ENCODE results near the gene FNDC3B.
A peak's percentile ranks its signal among the peaks of the same experiment; 100 is the strongest.

- TF ChIP-seq, protein P1, sequence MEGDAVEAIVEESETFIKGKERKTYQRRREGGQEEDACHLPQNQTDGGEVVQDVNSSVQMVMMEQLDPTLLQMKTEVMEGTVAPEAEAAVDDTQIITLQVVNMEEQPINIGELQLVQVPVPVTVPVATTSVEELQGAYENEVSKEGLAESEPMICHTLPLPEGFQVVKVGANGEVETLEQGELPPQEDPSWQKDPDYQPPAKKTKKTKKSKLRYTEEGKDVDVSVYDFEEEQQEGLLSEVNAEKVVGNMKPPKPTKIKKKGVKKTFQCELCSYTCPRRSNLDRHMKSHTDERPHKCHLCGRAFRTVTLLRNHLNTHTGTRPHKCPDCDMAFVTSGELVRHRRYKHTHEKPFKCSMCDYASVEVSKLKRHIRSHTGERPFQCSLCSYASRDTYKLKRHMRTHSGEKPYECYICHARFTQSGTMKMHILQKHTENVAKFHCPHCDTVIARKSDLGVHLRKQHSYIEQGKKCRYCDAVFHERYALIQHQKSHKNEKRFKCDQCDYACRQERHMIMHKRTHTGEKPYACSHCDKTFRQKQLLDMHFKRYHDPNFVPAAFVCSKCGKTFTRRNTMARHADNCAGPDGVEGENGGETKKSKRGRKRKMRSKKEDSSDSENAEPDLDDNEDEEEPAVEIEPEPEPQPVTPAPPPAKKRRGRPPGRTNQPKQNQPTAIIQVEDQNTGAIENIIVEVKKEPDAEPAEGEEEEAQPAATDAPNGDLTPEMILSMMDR (IDR thresholded peaks at IDR 0.05; ENCODE audit: low read depth, low read length, missing input control) = no peak
- TF ChIP-seq FOXA1 (IDR thresholded peaks at IDR 0.05) = no peak
- TF ChIP-seq SP1 (IDR thresholded peaks at IDR 0.05) = no peak
- TF ChIP-seq EGR1 (IDR thresholded peaks at IDR 0.05; ENCODE audit: low read depth in 2 of 2) = no peak
- TF ChIP-seq JUND (IDR thresholded peaks at IDR 0.05) = no peak
- peak in 1 of 2 donors; percentile 15 for TF ChIP-seq RAD21 (IDR thresholded peaks at IDR 0.05)
- peak in 1 of 2 donors; percentile 9 for TF ChIP-seq RXRA (IDR thresholded peaks at IDR 0.05)
- TF ChIP-seq, protein P2, sequence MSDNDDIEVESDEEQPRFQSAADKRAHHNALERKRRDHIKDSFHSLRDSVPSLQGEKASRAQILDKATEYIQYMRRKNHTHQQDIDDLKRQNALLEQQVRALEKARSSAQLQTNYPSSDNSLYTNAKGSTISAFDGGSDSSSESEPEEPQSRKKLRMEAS (IDR thresholded peaks at IDR 0.05) = no peak
Measured at GRCh38 chr3:172191629-172192028, 152.3 kb downstream of the FNDC3B start.

Data from liver (tissue), 3 donors.